Astrocyte (in vitro differentiated cells and primary cell): ENCODE measurements around the gene SERPINB6.
"Not testable (repeated sequence)": the region's sequence is repeated elsewhere in the genome, so short reads cannot be mapped to it uniquely, and the experiment has no call there.

ENCODE experiments used
- EZH2 ChIP-seq: IDR thresholded peaks from 2 replicates; pipeline ENCODE4 v1.6.1; 2012; ENCODE audit warnings: mild to moderate bottlenecking, low read length, inconsistent platforms; ENCODE audit not compliant: insufficient read depth
- TF ChIP-seq, protein P1 (sequence below): IDR thresholded peaks from 2 replicates; pipeline ENCODE4 v1.5.1; 2011; ENCODE audit warnings: low read depth, mild to moderate bottlenecking, inconsistent platforms, low read length, moderate library complexity; ENCODE audit not compliant: insufficient read depth

DNA sequence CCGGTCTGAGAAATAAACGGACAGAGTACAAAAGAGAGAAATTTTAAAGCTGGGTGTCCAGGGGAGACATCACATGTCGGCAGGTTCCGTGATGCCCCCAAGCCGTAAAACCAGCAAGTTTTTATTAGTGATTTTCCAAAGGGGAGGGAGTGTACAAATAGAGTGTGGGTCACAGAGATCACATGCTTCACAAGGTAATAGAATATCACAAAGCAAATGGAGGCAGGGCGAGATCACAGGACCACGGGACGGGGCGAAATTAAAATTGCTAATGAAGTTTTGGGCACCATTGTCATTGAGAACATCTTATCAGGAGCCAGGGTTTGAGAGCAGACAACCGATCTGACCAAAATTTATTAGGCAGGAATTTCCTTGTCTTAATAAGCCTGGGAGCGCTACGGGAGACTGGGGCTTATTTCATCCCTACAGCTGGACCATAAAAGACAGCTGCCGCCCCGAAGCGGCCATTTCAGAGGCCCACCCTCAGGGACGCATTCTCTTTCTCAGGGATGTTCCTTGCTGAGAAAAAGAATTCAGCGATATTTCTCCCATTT is 37.4 kb upstream of the SERPINB6 start:
- TF ChIP-seq, protein P1, sequence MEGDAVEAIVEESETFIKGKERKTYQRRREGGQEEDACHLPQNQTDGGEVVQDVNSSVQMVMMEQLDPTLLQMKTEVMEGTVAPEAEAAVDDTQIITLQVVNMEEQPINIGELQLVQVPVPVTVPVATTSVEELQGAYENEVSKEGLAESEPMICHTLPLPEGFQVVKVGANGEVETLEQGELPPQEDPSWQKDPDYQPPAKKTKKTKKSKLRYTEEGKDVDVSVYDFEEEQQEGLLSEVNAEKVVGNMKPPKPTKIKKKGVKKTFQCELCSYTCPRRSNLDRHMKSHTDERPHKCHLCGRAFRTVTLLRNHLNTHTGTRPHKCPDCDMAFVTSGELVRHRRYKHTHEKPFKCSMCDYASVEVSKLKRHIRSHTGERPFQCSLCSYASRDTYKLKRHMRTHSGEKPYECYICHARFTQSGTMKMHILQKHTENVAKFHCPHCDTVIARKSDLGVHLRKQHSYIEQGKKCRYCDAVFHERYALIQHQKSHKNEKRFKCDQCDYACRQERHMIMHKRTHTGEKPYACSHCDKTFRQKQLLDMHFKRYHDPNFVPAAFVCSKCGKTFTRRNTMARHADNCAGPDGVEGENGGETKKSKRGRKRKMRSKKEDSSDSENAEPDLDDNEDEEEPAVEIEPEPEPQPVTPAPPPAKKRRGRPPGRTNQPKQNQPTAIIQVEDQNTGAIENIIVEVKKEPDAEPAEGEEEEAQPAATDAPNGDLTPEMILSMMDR, result not testable (repeated sequence)
- TF ChIP-seq EZH2, result not testable (repeated sequence)
